ENCODE data around the gene ABCG2. TPM values are rescaled to one million over a fixed set of nuclear protein-coding genes. Genes with fewer than 3 reads are reported as not detected.

ABCG2 gene
- total RNA-seq, 1 experiment from 2014 or later: 0.44 TPM

GRCh38 chr4:88136249-88136648 is 22.2 kb downstream of the ABCG2 start:
- no TSS peak for BruUV-seq (replicated peaks)
- peaks cover 0 to 4% of the 10 kb centered on the region in 2 experiments; a peak in 1 of 4 replicates for H3K4me1 ChIP-seq (ENCODE audit: control insufficient read depth in 1 of 2, insufficient read depth in 2 of 2, low read length in 2 of 2)
- ChIA-PET RAD21 (ENCODE audit: low non-redundant PET in 1 of 2, low total read pairs in 2 of 2, uncharacterized antibody in 2 of 2, unreplicated experiment in 2 of 2) (no interaction called here), POLR2A (no interaction called here), CTCF (no interaction called here)
- no peaks in the 10 kb centered on the region for H3K79me2 ChIP-seq (ENCODE audit: insufficient read depth, low read length)
- TF ChIP-seq FOSL1 (IDR thresholded peaks at IDR 0.05; ENCODE audit: low read depth) (no peak), REST (IDR thresholded peaks at IDR 0.05; ENCODE audit: low read depth) (no peak), SP1 (IDR thresholded peaks at IDR 0.05; ENCODE audit: low read depth) (no peak), YY1 (IDR thresholded peaks at IDR 0.05; ENCODE audit: extremely low read depth, insufficient replicate concordance, low read depth, low read length) (no peak), EZH2 (IDR thresholded peaks at IDR 0.05) (no peak), SRF (IDR thresholded peaks at IDR 0.05; ENCODE audit: low read depth) (no peak), TCF7L2 (IDR thresholded peaks at IDR 0.05; ENCODE audit: borderline replicate concordance, extremely low read depth, insufficient read depth, insufficient read length) (no peak), ZBTB33 (IDR thresholded peaks at IDR 0.05; ENCODE audit: extremely low read depth, insufficient replicate concordance, low read length) (no peak), CBX3 (IDR thresholded peaks at IDR 0.05; ENCODE audit: low read depth) (no peak), MAX (IDR thresholded peaks at IDR 0.05) (no peak), EZH2phosphoT487 (IDR thresholded peaks at IDR 0.05; ENCODE audit: borderline replicate concordance) (no peak), ATF3 (IDR thresholded peaks at IDR 0.05) (no peak), ZFX (IDR thresholded peaks at IDR 0.05) (no peak), SIN3A (IDR thresholded peaks at IDR 0.05; ENCODE audit: low read depth) (no peak), CTCF (IDR thresholded peaks at IDR 0.05 in 2 of 3, conservative IDR thresholded peaks at IDR 0.05 in 1 of 3; ENCODE audit: borderline replicate concordance in 1 of 3, insufficient read depth in 1 of 3, low read depth in 2 of 3, low read length in 2 of 3) (no peak), ELF1 (IDR thresholded peaks at IDR 0.05; ENCODE audit: borderline replicate concordance, low read depth) (no peak), POLR2AphosphoS5 (IDR thresholded peaks at IDR 0.05; ENCODE audit: low read depth, low read length) (no peak)
- H3K9me2 ChIP-seq (ENCODE audit: insufficient read depth): no peaks in the 10 kb centered on the region
- no peak overlapping the region for H3K27ac ChIP-seq (ENCODE audit: low read depth, low read length)
- no peak for ATAC-seq
- H3K9me3 ChIP-seq (ENCODE audit: control insufficient read depth in 1 of 2, insufficient read depth in 1 of 2, low read depth in 1 of 2, low read length in 2 of 2): no peaks in the 10 kb centered on the region
- H3K27me3 ChIP-seq (ENCODE audit: insufficient read depth, low read length): no peaks in the 10 kb centered on the region
- no peaks in the 10 kb centered on the region for H3K36me3 ChIP-seq (ENCODE audit: control insufficient read depth in 1 of 2, insufficient read depth in 2 of 2, low read length in 2 of 2)
- no peak for DNase-seq (ENCODE audit: low read depth, low spot score)
- no peak overlapping the region for H3K4me3 ChIP-seq (replicated peaks in 1 of 2; ENCODE audit: low read depth in 1 of 2, low read length in 2 of 2)
- H4K20me1 ChIP-seq (ENCODE audit: insufficient read depth): no peaks in the 10 kb centered on the region
- H3K4me2 ChIP-seq (ENCODE audit: low read length): no peak overlapping the region
- H3K9ac ChIP-seq (ENCODE audit: low read length): no peak overlapping the region
- intact Hi-C loops (cut with micrococcal nuclease): no loop called here
- no peak overlapping the region for H2AFZ ChIP-seq (ENCODE audit: low read depth, low read length, poor library complexity, severe bottlenecking)
